ENCODE data around the gene COX7B2.

COX7B2 gene, protein sequence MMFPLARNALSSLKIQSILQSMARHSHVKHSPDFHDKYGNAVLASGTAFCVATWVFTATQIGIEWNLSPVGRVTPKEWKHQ

DNA sequence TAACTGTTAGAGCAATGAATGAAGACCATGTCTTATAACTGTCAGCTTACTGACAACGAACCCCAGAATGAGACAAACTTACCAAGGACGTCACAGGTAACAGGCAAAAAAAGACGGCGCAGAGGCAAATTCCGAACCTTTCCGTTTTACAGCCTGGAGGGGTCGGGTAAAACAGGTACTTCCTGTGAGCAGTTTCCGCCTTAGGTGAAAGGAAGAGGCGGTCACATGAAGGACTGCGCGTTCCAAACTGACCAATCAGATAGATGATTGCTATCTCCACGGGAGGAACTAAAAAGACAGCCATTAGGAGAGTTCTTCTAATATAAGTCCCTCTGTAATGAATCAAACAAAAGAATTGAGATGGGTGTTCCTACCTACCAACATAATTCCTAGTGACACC is at the start of gene COX7B2:
Gene COX7B2 (minus strand): TSS at position 168 of the 400 bp plus-strand sequence. CDS start 174,053 bp downstream, outside the sequence.
- DNase-seq (ENCODE audit: low spot score), result no peak
- no peak for FAIRE-seq

DNA sequence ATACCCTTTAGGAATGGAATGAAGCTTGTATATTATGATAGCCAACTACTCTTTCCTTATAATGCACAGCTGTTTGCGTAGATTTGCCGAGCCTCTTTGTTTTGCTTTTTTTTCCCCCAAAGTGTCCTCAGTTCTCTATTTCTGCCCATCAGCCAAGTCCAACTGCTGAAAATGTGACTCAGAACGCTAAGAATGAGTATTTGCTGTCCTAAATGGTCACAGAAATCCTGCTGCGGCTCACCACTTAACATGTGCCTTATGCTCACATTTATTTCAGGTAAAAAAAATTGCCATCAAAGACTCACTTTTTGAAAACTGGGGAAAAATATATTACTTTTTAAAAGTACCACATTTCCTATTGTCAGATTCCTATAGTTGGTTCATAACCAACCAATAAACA is 47.4 kb upstream of the COX7B2 start:
- DNase-seq (ENCODE audit: low spot score), result no peak
- no peak for FAIRE-seq

DNA sequence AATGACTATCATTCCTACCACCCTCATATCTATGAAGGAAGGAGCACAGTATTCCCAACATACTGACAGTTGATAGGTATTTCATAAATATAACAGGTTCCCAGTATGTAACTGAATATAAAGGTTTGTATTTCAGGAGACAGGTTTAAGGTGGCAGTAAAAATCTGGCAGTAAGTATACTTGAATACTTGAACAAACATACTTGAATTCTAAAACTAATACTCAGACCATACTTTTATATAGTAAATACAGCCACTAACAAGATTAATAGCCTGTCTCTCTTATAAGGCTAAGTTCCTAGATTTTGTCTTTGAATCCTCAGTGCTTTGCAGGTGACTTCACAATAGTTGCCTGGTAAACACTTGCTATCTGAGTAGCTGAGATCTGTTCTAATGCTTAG is 46.6 kb upstream of the COX7B2 start:
- FAIRE-seq (no peak), DNase-seq (ENCODE audit: low spot score) (no peak)

DNA sequence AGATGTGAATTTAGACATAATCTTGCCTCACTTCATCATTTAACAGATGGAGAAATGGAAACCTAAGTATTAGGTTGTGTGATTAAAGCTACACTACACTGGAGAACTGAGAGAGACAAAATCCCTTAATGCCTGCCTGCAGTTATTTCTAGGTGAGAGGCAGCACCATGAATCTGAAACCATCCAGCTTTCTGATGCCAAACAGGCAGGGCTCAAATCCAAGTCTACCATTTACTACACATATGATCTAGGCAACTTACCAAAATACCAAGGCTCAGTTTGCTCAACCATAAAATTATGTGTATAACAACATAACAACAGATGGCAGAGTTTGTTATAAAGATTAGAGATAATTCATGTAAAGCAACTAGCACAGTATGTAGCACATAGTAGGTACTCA is 45.6 kb upstream of the COX7B2 start:
- no peak for FAIRE-seq

DNA sequence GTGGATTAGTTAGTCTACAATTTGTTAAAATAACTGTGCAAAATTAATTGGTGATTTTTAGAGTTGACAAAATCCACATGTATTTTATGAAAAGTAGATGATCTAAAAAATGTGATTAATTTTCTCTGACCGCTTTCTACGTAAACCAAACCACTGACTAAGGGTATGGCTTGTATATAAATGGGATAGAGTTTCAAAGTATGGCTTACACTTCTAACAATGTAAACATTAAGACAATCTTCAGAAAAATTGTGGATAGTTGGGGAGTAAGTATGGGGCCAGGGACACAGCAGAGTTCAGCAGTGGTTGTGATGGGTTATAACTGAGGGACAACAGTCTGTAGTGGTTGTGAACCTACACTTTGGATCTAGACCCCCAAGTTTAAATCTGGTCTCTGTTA is 44.5 kb upstream of the COX7B2 start:
- DNase-seq (ENCODE audit: low spot score) (no peak), FAIRE-seq (no peak)

More for the DNA sequence above, 45.6 kb upstream of the COX7B2 start:
- no peak for DNase-seq (ENCODE audit: low spot score)

DNA sequence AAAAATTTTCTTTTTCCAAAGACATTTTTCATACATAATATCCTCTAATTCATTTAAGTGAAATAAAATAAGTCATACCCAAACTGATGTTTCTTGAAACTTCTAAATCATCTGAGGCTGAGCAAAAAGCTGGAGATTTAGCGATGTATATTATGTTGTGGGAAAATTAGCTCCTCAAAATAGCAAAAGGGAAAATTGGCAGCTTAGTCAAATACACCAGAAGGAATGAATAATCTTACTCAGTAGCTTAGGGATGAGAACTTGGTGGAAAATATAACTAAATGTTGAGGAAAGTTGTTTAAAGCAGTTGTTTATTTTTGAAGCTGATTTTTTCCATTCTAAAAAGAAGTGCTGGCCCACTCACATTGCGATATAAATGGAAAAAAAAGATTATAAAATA is 43.4 kb upstream of the COX7B2 start:
- FAIRE-seq (no peak), DNase-seq (ENCODE audit: low spot score) (no peak)

DNA sequence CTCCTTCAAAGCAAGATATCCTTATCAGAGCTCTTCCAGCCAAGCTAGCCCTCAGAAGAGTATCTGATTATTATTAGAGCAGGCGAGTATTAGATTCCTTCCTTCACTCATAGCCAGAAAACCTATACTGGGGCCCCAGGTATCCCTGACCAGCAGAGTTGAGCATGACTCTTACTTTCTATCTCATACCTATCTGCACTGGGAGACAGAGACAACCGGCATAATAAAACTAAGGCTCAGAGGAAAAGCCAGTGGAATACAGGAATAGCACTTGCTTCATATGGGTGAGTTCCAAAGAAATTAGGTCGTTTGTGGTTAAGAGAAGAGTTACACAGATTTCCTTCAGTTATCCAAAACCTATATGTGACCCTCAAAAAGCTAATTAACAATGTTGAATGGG is 41.8 kb upstream of the COX7B2 start:
- DNase-seq (ENCODE audit: low spot score) (no peak), FAIRE-seq (no peak)

DNA sequence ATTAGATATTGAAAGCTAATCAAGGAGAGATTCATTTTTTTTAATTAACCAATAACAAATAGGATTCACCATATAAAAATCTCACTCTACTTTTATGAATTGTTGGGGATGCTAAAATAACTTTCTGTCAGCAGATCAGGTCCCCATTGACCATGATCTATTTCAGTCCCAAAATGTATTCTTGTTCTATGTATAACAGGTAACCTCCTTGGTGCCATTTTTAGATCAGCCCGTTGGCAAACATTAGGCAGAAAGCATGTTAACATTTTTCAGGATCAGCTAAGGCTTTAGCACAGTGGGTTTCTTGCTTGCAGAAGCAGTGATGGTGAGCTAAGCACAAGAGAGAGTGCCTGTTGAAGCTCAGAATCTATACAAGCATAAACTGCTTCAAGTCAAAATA is 40.8 kb upstream of the COX7B2 start:
- no peak for DNase-seq (ENCODE audit: low spot score)
- FAIRE-seq, result no peak

DNA sequence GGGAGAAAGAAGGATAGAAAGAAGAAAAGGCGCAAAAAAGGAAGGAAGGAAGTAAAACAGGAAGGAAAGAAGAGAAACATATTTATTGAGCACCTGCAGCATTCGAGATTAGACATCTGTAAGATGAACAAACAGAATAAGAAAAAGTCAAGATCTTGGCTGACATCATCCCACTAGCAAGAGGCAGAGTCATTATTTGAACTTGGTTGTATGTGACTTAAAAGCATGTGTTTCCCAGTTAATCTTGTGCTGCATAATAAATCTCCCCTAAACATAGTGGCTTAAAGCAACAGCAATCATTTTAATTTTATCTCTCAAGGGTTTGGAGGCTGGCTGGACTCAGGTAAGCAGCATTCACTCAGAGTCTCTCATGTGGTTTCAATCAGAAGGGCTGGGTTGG is 38.5 kb upstream of the COX7B2 start:
- DNase-seq (ENCODE audit: low spot score) (no peak), FAIRE-seq (no peak)

DNA sequence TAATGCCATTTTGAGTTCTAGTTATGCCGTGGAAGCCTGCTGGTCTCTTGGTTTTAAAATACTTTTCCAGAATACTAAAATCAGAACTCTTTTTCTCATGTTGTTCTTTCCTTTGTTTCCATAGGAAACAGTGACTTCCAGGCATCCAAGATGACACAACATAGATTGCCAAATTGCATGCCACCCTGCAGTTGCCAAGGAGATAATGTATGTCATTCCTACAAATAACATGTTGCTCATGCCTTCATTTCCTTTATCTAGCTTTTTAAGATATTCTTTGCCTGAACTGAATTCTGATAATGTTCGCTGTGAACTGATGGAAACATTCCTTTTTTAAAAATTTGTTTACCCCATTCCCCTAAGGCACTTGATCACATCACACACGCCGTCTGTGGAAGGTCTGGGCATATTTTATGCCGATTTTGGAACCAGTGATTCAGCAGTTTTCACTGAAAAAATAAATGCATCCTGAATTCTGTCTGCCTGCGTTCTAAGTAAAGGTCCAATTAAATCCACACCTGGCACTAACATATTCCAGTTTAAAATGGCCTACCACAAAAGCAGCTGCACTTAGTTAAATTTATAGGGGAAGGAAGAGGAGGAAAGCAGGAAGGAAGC is 38.0 kb upstream of the COX7B2 start:
- FAIRE-seq (no peak), DNase-seq (ENCODE audit: low spot score) (no peak)

DNA sequence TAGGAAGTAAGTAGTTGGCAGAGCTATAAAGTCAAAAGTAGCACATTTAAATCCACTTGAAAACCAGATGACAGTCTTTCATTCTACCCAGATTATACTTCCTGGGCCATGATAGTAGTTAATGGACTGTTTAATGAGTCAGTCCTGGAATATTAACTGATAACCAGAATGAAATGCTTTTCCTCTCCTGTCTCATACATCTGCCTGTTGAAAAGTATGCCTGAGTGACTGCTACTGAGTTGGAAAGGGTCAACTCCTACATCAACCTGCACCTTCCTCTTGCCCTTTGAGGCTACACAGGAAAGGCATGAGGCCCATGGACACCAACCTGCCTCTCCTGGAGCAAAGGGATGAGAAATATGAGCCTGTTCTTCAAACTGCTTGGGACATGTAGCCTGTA is 36.0 kb upstream of the COX7B2 start:
- DNase-seq (ENCODE audit: low spot score) (no peak), FAIRE-seq (no peak)

DNA sequence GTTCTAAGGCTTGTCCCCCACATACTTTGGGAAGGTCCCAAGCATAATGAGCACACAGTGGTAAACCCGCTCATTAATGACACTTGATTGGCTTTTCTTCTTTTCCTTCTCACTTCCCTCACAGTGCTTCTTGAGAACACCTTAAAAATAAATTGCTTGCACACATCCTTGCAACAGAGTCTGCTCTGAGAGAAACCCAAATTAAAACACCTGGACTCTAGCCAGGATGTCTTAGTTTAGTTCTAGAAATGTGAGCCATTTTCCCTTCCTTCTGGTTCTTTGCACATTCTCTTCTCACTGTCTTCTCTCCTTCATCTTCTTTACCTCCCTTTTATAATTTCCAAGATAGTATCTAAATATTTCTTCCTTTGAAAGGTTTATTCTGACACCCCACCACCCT is 35.3 kb upstream of the COX7B2 start:
- FAIRE-seq (no peak), DNase-seq (ENCODE audit: low spot score) (no peak)

DNA sequence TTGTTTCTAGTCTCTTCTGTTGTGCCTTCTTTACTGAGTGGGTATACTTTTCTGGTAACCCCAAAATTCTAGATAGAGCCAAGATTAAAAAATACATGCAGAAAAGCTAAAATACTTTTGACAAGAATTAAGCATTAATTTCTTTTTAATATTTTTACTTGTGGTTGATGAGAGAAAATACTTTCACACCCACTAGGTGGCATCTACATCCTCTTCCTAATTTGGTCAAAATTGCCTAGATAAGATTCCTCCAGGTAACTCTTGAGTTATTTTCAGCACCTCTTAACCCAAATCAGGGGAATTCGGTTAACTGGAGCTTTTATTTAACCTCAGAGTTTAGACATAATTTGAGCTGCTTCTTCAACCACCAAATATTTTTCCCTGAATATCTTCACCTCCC is 28.4 kb upstream of the COX7B2 start:
- FAIRE-seq (no peak), DNase-seq (ENCODE audit: low spot score) (no peak)

DNA sequence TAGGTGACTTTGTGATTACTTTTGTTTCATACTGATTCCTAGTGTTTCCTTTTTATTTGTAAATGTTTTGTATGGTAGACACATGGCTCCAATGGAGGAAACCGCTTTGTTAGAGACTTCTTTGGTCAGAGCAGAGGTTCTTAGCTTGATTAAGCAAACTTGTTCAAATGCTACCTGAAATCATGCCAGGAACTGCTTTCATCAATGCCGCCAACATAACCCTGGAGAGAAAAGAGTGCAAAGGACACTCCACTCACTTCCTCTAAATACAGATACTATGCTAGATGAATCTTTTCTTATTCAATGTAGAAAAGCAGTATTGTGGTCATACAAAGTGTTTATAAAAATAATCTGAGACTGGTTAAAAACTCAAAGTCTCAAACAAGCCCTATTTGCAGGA is 25.7 kb upstream of the COX7B2 start:
- no peak for DNase-seq (ENCODE audit: low spot score)
- no peak for FAIRE-seq

DNA sequence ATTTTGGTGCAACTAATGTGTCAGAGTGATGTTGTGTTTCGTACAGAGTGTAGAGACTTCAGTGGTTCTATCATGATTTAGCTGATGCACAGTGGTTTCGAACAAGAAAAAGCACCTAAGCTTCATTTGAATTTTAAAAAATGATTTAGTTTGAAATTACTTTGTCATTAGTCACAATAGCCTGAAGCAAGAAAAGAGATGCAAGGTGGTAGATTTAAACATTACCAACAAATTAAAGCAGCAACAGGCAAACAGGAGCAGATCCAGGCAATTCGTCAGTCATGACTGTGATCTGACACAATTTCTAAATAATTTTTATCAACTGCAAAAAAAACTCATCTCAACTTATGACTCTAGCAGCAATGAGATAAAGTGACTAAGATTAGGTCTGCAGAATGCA is 24.6 kb upstream of the COX7B2 start:
- no peak for DNase-seq (ENCODE audit: low spot score)

DNA sequence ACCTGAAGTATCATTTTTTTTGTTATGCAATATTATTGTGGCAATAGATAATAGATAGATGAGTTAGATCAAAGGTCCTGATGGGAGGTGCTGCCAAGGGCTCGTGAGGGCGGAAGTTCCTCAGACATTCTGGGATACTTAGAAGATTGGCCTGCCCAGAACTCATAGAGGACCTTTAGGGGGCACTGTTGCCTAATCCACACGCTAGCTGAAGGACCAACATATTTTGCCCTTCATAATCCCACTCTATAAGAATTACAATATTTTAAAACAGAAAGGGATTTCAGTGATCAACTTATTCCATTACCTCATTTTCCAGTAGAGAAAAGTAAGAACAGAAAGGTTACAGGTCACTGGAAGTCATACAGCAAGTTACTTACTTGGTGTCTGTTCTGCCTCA is 22.9 kb upstream of the COX7B2 start:
- DNase-seq (ENCODE audit: low spot score), result peak; percentile 19
- no peak for FAIRE-seq

More for the DNA sequence above, 24.6 kb upstream of the COX7B2 start:
- FAIRE-seq, result no peak

DNA sequence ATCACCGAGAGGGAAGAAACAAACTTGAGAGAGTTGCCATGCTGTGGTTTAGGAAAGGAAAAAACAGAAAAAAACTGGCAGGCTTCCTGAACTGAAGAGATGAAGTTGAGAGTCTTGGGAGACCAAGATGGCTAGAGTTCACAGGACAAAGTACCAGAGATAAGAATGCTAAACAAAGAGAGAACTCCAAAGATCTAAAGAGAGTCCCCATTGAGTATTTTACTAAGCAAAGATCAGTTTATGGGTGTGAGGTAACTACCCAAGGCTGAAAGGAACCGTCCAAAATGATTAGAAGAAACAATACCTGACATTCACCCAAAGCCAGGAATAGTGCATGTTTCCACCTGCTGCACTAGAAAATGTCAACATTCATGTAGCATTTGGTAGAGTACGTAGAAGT is 21.8 kb upstream of the COX7B2 start:
- FAIRE-seq, result no peak
- DNase-seq (ENCODE audit: low spot score), result no peak

DNA sequence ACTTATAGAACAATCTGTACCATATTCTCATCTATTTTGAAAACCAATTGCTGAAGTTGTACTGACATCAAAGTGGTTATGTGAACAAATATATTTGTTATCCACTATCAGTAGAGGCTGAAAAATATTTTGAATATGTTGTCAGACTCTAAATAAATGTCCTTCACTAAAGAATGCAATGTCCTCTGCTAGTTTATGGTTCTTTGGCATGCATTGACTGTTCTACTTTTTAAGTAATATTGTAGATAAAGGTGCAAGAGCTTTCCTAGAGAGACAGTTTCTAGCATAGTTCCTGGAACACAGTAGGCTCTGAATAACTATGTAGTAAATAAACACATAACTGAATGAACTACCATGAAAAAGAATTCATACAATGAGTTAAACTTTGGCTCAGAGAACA is 18.2 kb upstream of the COX7B2 start:
- FAIRE-seq (no peak), DNase-seq (ENCODE audit: low spot score) (no peak)

DNA sequence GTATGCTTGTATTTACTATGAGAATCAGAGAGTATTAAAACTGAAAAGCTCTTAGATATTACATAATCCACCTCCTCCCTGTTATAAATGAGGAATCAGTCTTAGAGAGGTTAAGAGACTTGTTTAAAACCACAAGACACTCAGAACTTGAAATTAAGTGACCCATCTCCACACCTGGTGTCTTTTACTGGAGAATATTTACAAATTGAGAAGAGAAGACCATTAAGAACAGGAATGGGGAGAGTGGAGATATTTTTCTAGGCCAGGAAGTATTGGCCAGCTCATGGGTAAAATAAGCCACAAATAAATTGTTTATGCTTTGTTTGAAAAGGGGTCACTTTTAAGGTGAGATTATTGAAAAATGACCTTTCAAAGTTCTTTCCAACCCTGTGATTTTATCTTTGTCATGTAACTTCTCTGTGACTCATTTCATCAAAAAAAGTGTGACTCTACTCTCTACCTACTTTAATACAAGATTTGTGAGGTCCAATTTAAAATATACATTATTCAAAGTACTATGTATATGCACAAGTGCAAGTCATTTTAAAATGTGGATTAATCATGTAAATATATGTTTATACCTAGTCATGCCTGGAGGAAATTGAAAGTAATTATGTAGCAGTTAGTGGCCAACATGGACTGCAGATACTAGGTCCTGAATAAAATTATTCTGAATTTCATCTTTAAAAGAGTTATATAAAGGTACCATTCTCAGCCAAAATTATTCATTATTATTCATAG is 15.9 kb upstream of the COX7B2 start:
- FAIRE-seq, result no peak

DNA sequence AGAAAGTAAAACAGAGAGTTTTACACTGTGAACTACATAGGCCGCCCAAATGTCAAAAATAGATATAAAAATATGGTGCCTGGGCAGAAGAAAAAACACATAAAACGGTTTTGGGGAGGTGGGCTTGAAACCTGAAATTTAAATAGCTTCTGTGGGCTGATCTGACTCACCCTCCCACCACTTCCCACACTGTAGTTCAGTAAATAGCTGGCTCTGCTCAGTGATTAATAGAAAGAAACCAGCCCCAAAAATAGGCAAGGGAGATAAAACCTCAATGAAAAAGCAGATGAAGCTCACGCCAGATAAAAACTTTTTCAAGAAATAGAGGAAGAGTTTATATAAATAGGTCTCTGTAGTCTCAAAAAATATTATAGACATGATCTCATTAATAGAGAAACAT is 13.2 kb upstream of the COX7B2 start:
- no peak for DNase-seq (ENCODE audit: low spot score)
- no peak for FAIRE-seq

More for the DNA sequence above, 15.9 kb upstream of the COX7B2 start:
- no peak for DNase-seq (ENCODE audit: low spot score)

DNA sequence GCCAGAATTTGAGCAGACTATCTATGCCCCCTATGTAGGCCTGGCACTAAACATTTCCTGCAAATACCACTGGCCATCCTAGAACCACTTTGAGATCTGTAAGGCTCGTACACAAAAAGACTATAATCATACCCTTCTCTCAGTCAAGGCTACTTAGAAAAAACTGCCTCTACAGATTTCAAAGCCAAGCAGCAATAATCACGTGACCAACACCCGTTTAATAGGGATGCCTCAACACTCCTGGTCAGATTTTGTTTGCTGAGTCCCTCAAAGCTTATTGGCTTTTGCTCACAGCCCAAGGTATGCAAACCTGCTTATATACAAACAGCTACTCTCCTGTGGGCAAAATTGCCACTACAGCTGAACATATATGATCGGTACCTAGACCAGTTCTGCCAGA is 897 bp downstream of the COX7B2 start:
- FAIRE-seq, result no peak
- no peak for DNase-seq (ENCODE audit: low spot score)

DNA sequence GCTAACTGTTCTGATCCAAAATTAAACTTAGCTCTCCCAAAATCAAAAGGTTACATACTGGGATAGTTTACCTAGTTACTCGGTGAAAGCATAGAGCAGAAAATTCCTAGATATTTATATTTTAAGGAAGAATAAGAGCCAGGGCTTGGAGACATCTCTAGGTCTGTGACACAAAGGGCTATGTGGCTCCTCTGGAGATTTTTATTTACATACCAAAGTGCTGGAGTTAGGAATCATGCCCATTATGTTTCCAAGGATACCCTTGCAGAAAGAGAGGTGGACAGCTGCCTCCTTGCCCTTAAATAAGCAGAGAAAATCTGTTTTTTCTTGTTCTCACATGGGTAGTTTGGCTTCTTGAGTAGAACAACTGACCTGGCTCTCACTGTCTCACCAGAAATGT is 9.0 kb downstream of the COX7B2 start:
- no peak for FAIRE-seq
- DNase-seq (ENCODE audit: low spot score), result no peak

DNA sequence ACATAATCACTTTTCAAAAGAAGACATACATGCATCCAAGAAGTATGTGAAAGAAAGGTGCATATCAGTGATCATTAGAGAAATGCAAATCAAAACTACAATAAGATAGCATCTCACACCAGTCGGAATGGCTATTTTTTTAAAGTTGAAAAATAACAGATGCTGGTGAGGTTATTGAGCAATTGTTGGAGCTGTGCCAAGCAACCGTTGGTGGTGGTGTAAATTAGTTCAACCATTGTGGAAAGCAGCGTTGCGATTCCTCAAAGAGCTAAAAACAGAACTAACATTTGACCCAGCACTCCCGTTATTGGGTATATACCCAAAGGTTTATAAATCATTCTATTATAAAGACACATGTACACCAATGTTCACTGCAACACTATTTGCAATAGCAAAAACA is 14.2 kb downstream of the COX7B2 start:
- DNase-seq (ENCODE audit: low spot score), result no peak
- no peak for FAIRE-seq
